ENCODE measurements around the gene CLRN2. TPM values are rescaled to one million over a fixed set of nuclear protein-coding genes. Genes with fewer than 3 reads are reported as not detected.

Gene CLRN2
- polyA plus RNA-seq, 3 donors, result not detected

Other genes starting within 250 kb of the CLRN2 start
- 10 to 100 TPM; 43.2 to 69.0 (median 63.3) TPM for gene QDPR, start 3.1 kb upstream of the CLRN2 start, polyA plus RNA-seq (ENCODE audit: insufficient read length in 3 of 3)
- gene LAP3, start 62.0 kb downstream of the CLRN2 start, polyA plus RNA-seq (ENCODE audit: insufficient read length in 3 of 3), result 10 to 100 TPM; 78.4 to 86.4 (median 85.2) TPM
- gene MED28, start 99.5 kb downstream of the CLRN2 start, polyA plus RNA-seq (ENCODE audit: insufficient read length in 3 of 3), result 10 to 100 TPM; 60.4 to 65.2 (median 64.9) TPM